Mesendoderm (in vitro differentiated cells): ENCODE data around the gene OXNAD1.

Experiments used
- DNase-seq: peaks from one replicate; pipeline ENCODE4 v3.0.0; 2013
- H2AK5ac ChIP-seq: 2 replicates; pipeline ENCODE4 v1.6.1; 2013; ENCODE audit warnings: low read length, inconsistent platforms
- H2BK120ac ChIP-seq: 2 replicates; pipeline ENCODE4 v1.6.1; 2013; ENCODE audit warnings: low read depth, mild to moderate bottlenecking, low read length, moderate library complexity, mixed read lengths
- H2BK15ac ChIP-seq: replicated peaks from 2 replicates; pipeline ENCODE4 v1.6.1; 2013; ENCODE audit warnings: low read depth, mild to moderate bottlenecking, moderate library complexity
- H2BK5ac ChIP-seq: 2 replicates; pipeline ENCODE4 v1.6.1; 2013; ENCODE audit warnings: low read length, inconsistent platforms
- H3K18ac ChIP-seq: 2 replicates; pipeline ENCODE4 v1.6.1; 2013; ENCODE audit warnings: mild to moderate bottlenecking, low read length, mixed read lengths
- H3K23ac ChIP-seq: one replicate; pipeline ENCODE4 v1.6.1; 2013; ENCODE audit warnings: low read length
- H3K27ac ChIP-seq: 2 replicates; pipeline ENCODE4 v1.5.1; 2013; ENCODE audit warnings: low read depth, mild to moderate bottlenecking, inconsistent platforms, low read length, moderate library complexity
- H3K27me3 ChIP-seq: 2 replicates; pipeline ENCODE4 v1.6.1; 2013; ENCODE audit warnings: low read length, control low read depth, mild to moderate bottlenecking, inconsistent platforms; ENCODE audit not compliant: insufficient read depth, poor library complexity
- H3K36me3 ChIP-seq: 2 replicates; pipeline ENCODE4 v1.6.1; 2013; ENCODE audit warnings: low read length, inconsistent platforms; ENCODE audit not compliant: control insufficient read depth, insufficient read depth
- H3K4ac ChIP-seq: one replicate; pipeline ENCODE4 v1.6.1; 2013; ENCODE audit warnings: low read depth, mild to moderate bottlenecking, low read length, moderate library complexity
- H3K4me1 ChIP-seq: 2 replicates; pipeline ENCODE4 v1.6.1; 2013; ENCODE audit warnings: low read depth, low read length, inconsistent platforms; ENCODE audit not compliant: control insufficient read depth
- H3K4me2 ChIP-seq: 2 replicates; pipeline ENCODE4 v1.6.1; 2013; ENCODE audit warnings: low read length
- H3K4me3 ChIP-seq: 2 replicates; pipeline ENCODE4 v1.5.1; 2013; ENCODE audit warnings: mild to moderate bottlenecking, low read length
- H3K56ac ChIP-seq: one replicate; pipeline ENCODE4 v1.6.1; 2013; ENCODE audit warnings: low read length
- H3K79me1 ChIP-seq: 2 replicates; pipeline ENCODE4 v1.6.1; 2013; ENCODE audit warnings: low read length, inconsistent platforms
- H3K79me2 ChIP-seq: 2 replicates; pipeline ENCODE4 v1.6.1; 2013; ENCODE audit warnings: mild to moderate bottlenecking, low read length; ENCODE audit not compliant: control insufficient read depth, insufficient read depth
- H3K9ac ChIP-seq: 2 replicates; pipeline ENCODE4 v1.6.1; 2013; ENCODE audit warnings: low read length, inconsistent platforms
- H4K5ac ChIP-seq: one replicate; pipeline ENCODE4 v1.6.1; 2013; ENCODE audit warnings: low read length
- H4K8ac ChIP-seq: one replicate; pipeline ENCODE4 v1.6.1; 2013; ENCODE audit warnings: low read depth, mild to moderate bottlenecking, control low read depth, low read length, moderate library complexity
- WGBS: extraction: QIAGEN DNeasy Blood & Tissue Kit; methylation state at CpG from one replicate; pipeline ENCODE4 v1.1.7; 2013; ENCODE audit warnings: low lambda C conversion rate, missing lambda C conversion rate; ENCODE audit not compliant: insufficient coverage; ENCODE audit errors: extremely low coverage; 5-methylcytosine and 5-hydroxymethylcytosine counted together

The OXNAD1 gene

DNA sequence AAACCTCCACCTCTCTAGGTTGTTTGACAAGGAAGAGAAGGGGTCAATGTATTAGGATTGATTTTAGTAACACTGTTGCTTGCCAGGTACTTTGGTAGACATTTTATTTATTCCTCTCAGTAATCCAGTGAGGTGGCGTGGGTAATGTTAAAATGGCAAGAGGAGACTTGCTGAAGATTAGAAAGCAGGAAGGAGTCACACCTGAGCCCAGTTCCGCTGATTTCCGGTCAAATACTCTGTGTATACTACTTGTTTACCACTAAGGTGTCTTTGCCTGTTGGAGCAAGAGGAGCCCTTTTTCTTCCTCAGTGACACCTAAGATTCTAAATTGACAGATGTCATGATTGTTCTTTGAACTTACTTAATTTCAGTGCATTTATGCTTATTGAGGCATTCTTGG, 1.7 kb downstream of the OXNAD1 start:
- no peak overlapping the region for H3K23ac ChIP-seq
- H3K56ac ChIP-seq, result no peak overlapping the region
- H3K18ac ChIP-seq, result no peak overlapping the region
- no peak for DNase-seq
- H3K79me2 ChIP-seq, result peaks cover 35% of the 10 kb centered on the region
- H3K4me1 ChIP-seq, result no peaks in the 10 kb centered on the region
- peaks cover 9% of the 10 kb centered on the region for H3K79me1 ChIP-seq
- H3K27ac ChIP-seq, result no peak overlapping the region
- no peak overlapping the region for H2BK5ac ChIP-seq
- H3K27me3 ChIP-seq, result no peaks in the 10 kb centered on the region
- no peak overlapping the region for H3K4me3 ChIP-seq
- H4K5ac ChIP-seq, result no peak overlapping the region
- no peak overlapping the region for H2BK15ac ChIP-seq
- WGBS, result no CpG with 5 or more reads among the region's 3 CpGs
- no peak overlapping the region for H3K4ac ChIP-seq
- no peak overlapping the region for H4K8ac ChIP-seq
- no peak overlapping the region for H2AK5ac ChIP-seq
- no peak overlapping the region for H3K9ac ChIP-seq
- no peak overlapping the region for H3K4me2 ChIP-seq
- no peaks in the 10 kb centered on the region for H3K36me3 ChIP-seq
- no peak overlapping the region for H2BK120ac ChIP-seq

DNA sequence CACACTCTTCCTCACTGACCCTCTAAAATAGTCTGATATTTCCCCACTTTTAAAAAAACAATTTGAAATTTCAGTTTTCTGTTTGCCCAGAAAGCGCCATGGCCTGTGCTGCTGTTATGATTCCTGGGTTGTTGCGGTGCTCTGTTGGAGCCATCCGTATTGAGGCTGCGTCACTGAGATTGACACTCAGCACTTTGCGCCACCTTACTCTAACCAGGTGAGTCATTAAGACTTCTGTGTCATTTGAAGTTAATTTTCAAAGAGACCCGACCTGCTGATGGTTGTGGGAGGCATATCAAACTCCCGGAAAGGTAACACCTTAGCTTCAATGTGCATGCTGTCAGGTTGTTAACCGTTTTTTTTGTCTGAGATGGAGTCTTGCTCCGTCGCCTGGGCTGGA, 5.8 kb downstream of the OXNAD1 start:
- H3K23ac ChIP-seq, result no peak overlapping the region
- H2BK5ac ChIP-seq, result no peak overlapping the region
- no peak overlapping the region for H4K5ac ChIP-seq
- H3K79me2 ChIP-seq, result peaks cover 11% of the 10 kb centered on the region
- H3K36me3 ChIP-seq, result no peaks in the 10 kb centered on the region
- no peak overlapping the region for H3K4ac ChIP-seq
- no peak overlapping the region for H3K4me2 ChIP-seq
- no CpG with 5 or more reads among the region's 10 CpGs for WGBS
- no peak for DNase-seq
- H3K79me1 ChIP-seq, result no peaks in the 10 kb centered on the region
- H2BK15ac ChIP-seq, result no peak overlapping the region
- no peak overlapping the region for H2AK5ac ChIP-seq
- no peak overlapping the region for H3K4me3 ChIP-seq
- no peak overlapping the region for H4K8ac ChIP-seq
- no peak overlapping the region for H3K18ac ChIP-seq
- H3K56ac ChIP-seq, result no peak overlapping the region
- H3K4me1 ChIP-seq, result no peaks in the 10 kb centered on the region
- H3K27ac ChIP-seq, result no peak overlapping the region
- no peaks in the 10 kb centered on the region for H3K27me3 ChIP-seq
- H2BK120ac ChIP-seq, result no peak overlapping the region
- no peak overlapping the region for H3K9ac ChIP-seq

DNA sequence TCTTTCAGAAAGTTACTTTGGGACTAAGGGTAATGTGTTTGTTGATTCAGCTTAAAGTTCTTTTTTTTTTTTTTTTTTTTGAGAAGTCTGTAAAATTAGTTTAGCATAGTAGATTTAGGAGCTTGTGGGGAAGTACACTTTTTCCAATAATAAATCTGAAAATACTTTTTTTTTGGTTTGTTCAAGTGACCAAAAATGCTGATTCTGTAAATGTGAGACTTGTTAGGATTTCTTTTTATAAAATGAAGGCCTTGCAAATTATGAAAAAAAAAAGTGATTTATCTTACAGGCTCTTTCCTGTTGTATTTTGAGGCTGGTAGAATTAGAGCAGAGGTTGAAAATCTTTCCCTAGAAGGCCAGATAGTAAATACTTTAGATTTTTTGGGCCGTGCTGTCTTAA, 7.6 kb downstream of the OXNAD1 start:
- no peaks in the 10 kb centered on the region for H3K27me3 ChIP-seq
- no peak overlapping the region for H2BK5ac ChIP-seq
- no peak overlapping the region for H2AK5ac ChIP-seq
- H3K56ac ChIP-seq, result no peak overlapping the region
- H3K4me3 ChIP-seq, result no peak overlapping the region
- no peak overlapping the region for H3K27ac ChIP-seq
- H3K79me2 ChIP-seq, result no peaks in the 10 kb centered on the region
- H3K4me2 ChIP-seq, result no peak overlapping the region
- no peak overlapping the region for H2BK15ac ChIP-seq
- no CpG with 5 or more reads among the region's 1 CpG for WGBS
- no peak overlapping the region for H4K5ac ChIP-seq
- no peaks in the 10 kb centered on the region for H3K36me3 ChIP-seq
- H2BK120ac ChIP-seq, result no peak overlapping the region
- no peak for DNase-seq
- H3K18ac ChIP-seq, result no peak overlapping the region
- H3K9ac ChIP-seq, result no peak overlapping the region
- no peaks in the 10 kb centered on the region for H3K79me1 ChIP-seq
- H3K23ac ChIP-seq, result no peak overlapping the region
- H3K4ac ChIP-seq, result no peak overlapping the region
- no peak overlapping the region for H4K8ac ChIP-seq
- no peaks in the 10 kb centered on the region for H3K4me1 ChIP-seq

DNA sequence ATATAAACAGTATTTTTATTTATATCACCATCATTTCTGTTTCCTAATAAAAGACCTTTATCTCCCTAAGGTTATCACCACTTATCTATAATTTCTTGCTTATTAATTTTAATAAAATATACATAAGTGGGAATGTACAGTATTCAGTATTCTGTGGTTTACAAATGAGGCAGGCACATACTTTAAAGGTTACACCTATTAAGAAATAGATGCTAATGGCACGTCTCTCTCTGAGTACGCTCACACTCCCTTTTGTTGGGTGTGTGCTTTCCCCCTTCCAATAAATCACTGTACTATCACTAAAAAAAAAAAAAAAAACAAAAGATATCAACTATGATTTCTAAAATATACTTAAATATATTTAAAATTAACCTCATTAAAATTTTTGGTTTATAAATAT, 8.9 kb downstream of the OXNAD1 start:
- H4K8ac ChIP-seq, result no peak overlapping the region
- no peak overlapping the region for H3K4me2 ChIP-seq
- H2BK5ac ChIP-seq, result no peak overlapping the region
- no peak overlapping the region for H3K23ac ChIP-seq
- H3K79me1 ChIP-seq, result no peaks in the 10 kb centered on the region
- no peak overlapping the region for H3K9ac ChIP-seq
- H3K27me3 ChIP-seq, result no peaks in the 10 kb centered on the region
- H3K36me3 ChIP-seq, result no peaks in the 10 kb centered on the region
- H3K79me2 ChIP-seq, result no peaks in the 10 kb centered on the region
- no peak overlapping the region for H2AK5ac ChIP-seq
- H4K5ac ChIP-seq, result no peak overlapping the region
- H3K4ac ChIP-seq, result no peak overlapping the region
- H2BK120ac ChIP-seq, result no peak overlapping the region
- no CpG with 5 or more reads among the region's 2 CpGs for WGBS
- H3K56ac ChIP-seq, result no peak overlapping the region
- DNase-seq, result no peak
- H3K18ac ChIP-seq, result no peak overlapping the region
- no peak overlapping the region for H2BK15ac ChIP-seq
- no peak overlapping the region for H3K4me3 ChIP-seq
- H3K27ac ChIP-seq, result no peak overlapping the region
- H3K4me1 ChIP-seq, result no peaks in the 10 kb centered on the region

DNA sequence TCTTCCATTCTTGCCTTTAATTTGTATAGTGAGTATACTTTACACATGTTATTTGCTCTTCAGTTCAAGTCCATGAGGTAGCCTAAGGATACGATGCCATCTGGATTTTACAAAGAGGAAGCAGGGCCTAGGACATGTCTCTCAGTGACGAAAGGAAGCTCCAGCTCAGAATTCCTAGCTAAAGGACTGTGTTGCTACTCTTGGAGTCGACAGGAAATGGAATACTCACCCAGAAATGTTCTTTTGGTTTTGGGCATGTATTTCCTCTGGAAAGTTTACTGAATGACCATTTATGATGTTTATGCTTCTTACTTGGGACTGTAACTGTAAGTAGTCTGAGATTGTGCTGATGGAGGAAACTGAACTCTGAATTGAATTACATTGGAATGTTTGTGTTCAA, 12.5 kb downstream of the OXNAD1 start:
- Histone ChIP-seq H3K9ac (no peak overlapping the region), H2AK5ac (no peak overlapping the region), H3K4me3 (no peak overlapping the region), H3K27me3 (no peaks in the 10 kb centered on the region), H4K5ac (no peak overlapping the region), H3K27ac (no peak overlapping the region), H3K79me1 (no peaks in the 10 kb centered on the region), H2BK15ac (no peak overlapping the region), H4K8ac (no peak overlapping the region), H3K36me3 (no peaks in the 10 kb centered on the region), H3K56ac (no peak overlapping the region), H3K18ac (no peak overlapping the region), H2BK120ac (no peak overlapping the region), H3K23ac (no peak overlapping the region), H3K4me1 (no peaks in the 10 kb centered on the region), H3K4ac (no peak overlapping the region), H2BK5ac (no peak overlapping the region), H3K79me2 (no peaks in the 10 kb centered on the region), H3K4me2 (no peak overlapping the region)
- no CpG with 5 or more reads among the region's 3 CpGs for WGBS
- DNase-seq, result no peak

DNA sequence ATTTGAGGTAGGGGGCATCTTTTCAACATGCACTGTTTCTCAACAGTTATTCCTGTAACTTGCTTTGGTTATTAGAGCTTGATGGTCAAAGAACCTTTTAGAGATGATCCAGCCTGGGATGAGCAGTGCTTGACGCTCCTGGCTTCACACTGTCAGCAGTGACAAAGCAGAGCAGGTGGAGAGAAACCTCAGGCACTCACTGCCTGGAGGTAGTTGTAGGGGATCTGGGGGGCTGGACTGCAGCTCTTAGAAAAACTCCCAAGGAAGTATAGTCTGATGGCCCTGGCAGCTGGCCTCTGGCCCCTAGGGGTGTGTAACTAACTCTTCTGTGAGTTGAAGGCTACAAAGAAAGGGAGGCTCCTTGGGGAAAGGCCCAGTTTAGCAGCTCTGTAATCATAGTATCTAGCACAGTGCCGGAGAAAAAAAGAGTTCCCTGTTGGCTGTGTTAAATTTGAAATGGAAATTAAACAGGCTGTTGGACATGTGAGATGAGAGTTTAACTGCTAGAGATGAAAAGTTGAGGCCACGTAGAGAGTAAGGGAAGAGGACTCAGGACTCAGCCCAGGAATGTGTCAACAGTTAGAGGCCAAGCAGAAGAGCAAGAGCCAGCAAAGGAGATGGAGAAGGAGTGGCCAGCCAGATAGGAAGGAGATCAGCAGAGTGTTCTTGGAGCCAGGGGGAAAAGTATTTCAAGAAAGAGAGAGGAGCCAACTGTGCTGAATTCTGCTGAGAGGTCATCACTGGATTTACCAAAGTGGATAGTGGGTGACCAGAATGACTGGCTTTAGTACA, 14.2 kb downstream of the OXNAD1 start:
- H3K4ac ChIP-seq, result no peak overlapping the region
- H2AK5ac ChIP-seq, result no peak overlapping the region
- no peak overlapping the region for H3K56ac ChIP-seq
- no peak overlapping the region for H3K4me2 ChIP-seq
- H2BK5ac ChIP-seq, result no peak overlapping the region
- no peak overlapping the region for H3K4me3 ChIP-seq
- no peak for DNase-seq
- no CpG with 5 or more reads among the region's 3 CpGs for WGBS
- no peaks in the 10 kb centered on the region for H3K4me1 ChIP-seq
- no peak overlapping the region for H3K18ac ChIP-seq
- H4K8ac ChIP-seq, result no peak overlapping the region
- H3K27me3 ChIP-seq, result no peaks in the 10 kb centered on the region
- no peak overlapping the region for H3K23ac ChIP-seq
- no peak overlapping the region for H2BK120ac ChIP-seq
- H4K5ac ChIP-seq, result no peak overlapping the region
- no peaks in the 10 kb centered on the region for H3K79me2 ChIP-seq
- H3K36me3 ChIP-seq, result peaks cover 2% of the 10 kb centered on the region
- H3K27ac ChIP-seq, result no peak overlapping the region
- H2BK15ac ChIP-seq, result no peak overlapping the region
- H3K9ac ChIP-seq, result no peak overlapping the region
- H3K79me1 ChIP-seq, result no peaks in the 10 kb centered on the region
